ENCODE results near the gene PKP4. TPM values are rescaled to one million over a fixed set of nuclear protein-coding genes. Genes with fewer than 3 reads are reported as not detected.
"Not testable (repeated sequence)": the region's sequence is repeated elsewhere in the genome, so short reads cannot be mapped to it uniquely, and the experiment has no call there.

Gene PKP4
- total and polyA plus RNA-seq, 2 donors from 2014 or later, result 120 to 243 TPM

DNA sequence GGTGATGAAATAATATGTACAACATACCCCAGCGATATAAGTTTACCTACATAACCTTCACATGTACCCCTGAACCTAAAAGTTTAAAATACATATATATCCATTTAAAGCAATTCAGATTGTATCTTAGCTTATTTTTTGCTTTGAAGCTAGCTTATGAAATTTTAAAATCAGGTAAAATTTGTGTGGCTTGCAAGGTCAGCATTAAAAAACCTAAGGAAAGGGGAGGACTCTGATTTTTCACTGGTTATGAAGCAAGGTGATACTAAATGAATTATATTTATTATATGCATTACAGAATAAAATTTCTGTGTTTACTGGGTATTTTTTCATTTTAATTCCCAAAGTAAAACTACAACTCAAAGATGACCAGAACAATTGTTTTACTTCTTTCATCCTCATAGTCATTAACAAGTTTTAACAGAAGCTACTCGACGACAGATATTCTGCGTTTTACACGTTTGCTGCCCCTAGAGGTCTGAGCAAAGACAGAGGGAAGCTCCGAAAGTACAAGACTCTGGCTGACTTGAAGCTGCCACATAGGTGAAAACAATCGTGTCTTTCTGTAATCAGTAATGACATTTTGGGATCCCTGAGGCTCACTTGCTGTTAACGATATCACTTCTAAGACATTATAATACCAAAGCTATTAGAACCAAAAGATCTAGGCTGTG lies 17.1 kb downstream of the PKP4 start:
- peaks cover 0 to 8% (median 4%) of the 10 kb centered on the region in 3 donors for H3K4me1 ChIP-seq (ENCODE audit: control insufficient read depth in 2 of 3, insufficient read depth in 2 of 3, low read depth in 1 of 3, low read length in 3 of 3)
- H3K4me3 ChIP-seq (ENCODE audit: low read length in 3 of 3), result no peak overlapping the region
- DNase-seq, result no peak
- peaks cover 0 to 2% (median 0%) of the 10 kb centered on the region in 3 donors for H3K9me3 ChIP-seq (ENCODE audit: control insufficient read depth in 2 of 3, insufficient read depth in 1 of 3, low read length in 3 of 3)
- H3K9ac ChIP-seq (ENCODE audit: low read length in 3 of 3), result no peak overlapping the region
- intact Hi-C loops (cut with DNase I), result no loop called here
- peaks cover 0 to 13% (median 4%) of the 10 kb centered on the region in 3 donors for H3K36me3 ChIP-seq (ENCODE audit: control insufficient read depth in 2 of 3, insufficient read depth in 3 of 3, low read length in 3 of 3)
- no peak overlapping the region for H3K27ac ChIP-seq (ENCODE audit: low read depth in 2 of 2, low read length in 2 of 2)
- TF ChIP-seq, protein P1, sequence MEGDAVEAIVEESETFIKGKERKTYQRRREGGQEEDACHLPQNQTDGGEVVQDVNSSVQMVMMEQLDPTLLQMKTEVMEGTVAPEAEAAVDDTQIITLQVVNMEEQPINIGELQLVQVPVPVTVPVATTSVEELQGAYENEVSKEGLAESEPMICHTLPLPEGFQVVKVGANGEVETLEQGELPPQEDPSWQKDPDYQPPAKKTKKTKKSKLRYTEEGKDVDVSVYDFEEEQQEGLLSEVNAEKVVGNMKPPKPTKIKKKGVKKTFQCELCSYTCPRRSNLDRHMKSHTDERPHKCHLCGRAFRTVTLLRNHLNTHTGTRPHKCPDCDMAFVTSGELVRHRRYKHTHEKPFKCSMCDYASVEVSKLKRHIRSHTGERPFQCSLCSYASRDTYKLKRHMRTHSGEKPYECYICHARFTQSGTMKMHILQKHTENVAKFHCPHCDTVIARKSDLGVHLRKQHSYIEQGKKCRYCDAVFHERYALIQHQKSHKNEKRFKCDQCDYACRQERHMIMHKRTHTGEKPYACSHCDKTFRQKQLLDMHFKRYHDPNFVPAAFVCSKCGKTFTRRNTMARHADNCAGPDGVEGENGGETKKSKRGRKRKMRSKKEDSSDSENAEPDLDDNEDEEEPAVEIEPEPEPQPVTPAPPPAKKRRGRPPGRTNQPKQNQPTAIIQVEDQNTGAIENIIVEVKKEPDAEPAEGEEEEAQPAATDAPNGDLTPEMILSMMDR (IDR thresholded peaks at IDR 0.05; ENCODE audit: borderline replicate concordance, extremely low read depth, insufficient read depth), result no peak
- no peaks in the 10 kb centered on the region for H3K27me3 ChIP-seq (ENCODE audit: control insufficient read depth, insufficient read depth, low read length)
- FAIRE-seq, result no peak

DNA sequence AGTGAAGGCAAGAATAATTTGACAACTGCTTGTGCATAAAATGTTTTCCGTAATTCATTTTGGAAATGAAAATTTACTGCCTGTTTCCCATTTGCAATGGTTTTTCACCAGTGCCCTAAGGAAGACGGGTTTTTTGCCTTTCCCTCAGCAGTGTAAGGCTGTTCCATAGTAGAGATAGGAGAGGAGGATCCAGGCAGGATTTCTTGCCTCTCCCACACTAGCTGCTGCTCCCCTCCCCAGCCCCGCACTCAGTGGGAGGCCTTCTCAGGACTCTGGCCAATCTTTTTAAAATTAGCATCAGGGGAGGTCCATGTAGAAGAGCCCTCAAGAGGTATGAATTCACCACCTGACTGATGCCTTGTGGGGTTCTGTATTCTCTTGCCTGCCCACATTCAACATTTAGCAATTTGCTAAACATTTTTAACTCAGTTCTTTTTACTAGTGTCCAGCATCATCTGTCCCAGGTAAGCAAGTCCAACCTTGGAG lies 17.8 kb downstream of the PKP4 start:
- H3K4me3 ChIP-seq (ENCODE audit: low read length in 3 of 3); DNase-seq; H3K4me1 ChIP-seq (ENCODE audit: control insufficient read depth in 2 of 3, insufficient read depth in 2 of 3, low read depth in 1 of 3, low read length in 3 of 3); FAIRE-seq; H3K9ac ChIP-seq (ENCODE audit: low read length in 3 of 3); H3K27me3 ChIP-seq (ENCODE audit: control insufficient read depth, insufficient read depth, low read length); intact Hi-C loops (cut with DNase I); H3K27ac ChIP-seq (ENCODE audit: low read depth in 2 of 2, low read length in 2 of 2); H3K9me3 ChIP-seq (ENCODE audit: control insufficient read depth in 2 of 3, insufficient read depth in 1 of 3, low read length in 3 of 3): not testable (repeated sequence)
- peaks cover 0 to 13% (median 4%) of the 10 kb centered on the region in 3 donors for H3K36me3 ChIP-seq (ENCODE audit: control insufficient read depth in 2 of 3, insufficient read depth in 3 of 3, low read length in 3 of 3)

GRCh38 chr2:158477202-158477601 lies 20.4 kb downstream of the PKP4 start:
- FAIRE-seq (no peak), DNase-seq (no peak)
- Histone ChIP-seq H3K27me3 (ENCODE audit: control insufficient read depth, insufficient read depth, low read length) (no peaks in the 10 kb centered on the region), H3K9me3 (ENCODE audit: control insufficient read depth in 2 of 3, insufficient read depth in 1 of 3, low read length in 3 of 3) (peaks cover 0 to 2% (median 0%) of the 10 kb centered on the region in 3 donors), H3K27ac (ENCODE audit: low read depth in 2 of 2, low read length in 2 of 2) (peak overlapping the region in 1 of 2 donors; percentile 15), H3K4me3 (ENCODE audit: low read length in 3 of 3) (no peak overlapping the region), H3K9ac (ENCODE audit: low read length in 3 of 3) (no peak overlapping the region), H3K4me1 (ENCODE audit: control insufficient read depth in 2 of 3, insufficient read depth in 2 of 3, low read depth in 1 of 3, low read length in 3 of 3) (peaks cover 0 to 8% (median 6%) of the 10 kb centered on the region in 3 donors), H3K36me3 (ENCODE audit: control insufficient read depth in 2 of 3, insufficient read depth in 3 of 3, low read length in 3 of 3) (peaks cover 0 to 8% (median 2%) of the 10 kb centered on the region in 3 donors)
- intact Hi-C loops (cut with DNase I), result no loop called here
- TF ChIP-seq, protein P1 (IDR thresholded peaks at IDR 0.05; ENCODE audit: borderline replicate concordance, extremely low read depth, insufficient read depth), result no peak

- Histone ChIP-seq H3K36me3 (ENCODE audit: control insufficient read depth in 2 of 3, insufficient read depth in 3 of 3, low read length in 3 of 3) (peaks cover 0 to 8% (median 2%) of the 10 kb centered on the region in 3 donors), H3K27me3 (ENCODE audit: control insufficient read depth, insufficient read depth, low read length) (no peaks in the 10 kb centered on the region), H3K27ac (ENCODE audit: low read depth in 2 of 2, low read length in 2 of 2) (no peak overlapping the region), H3K9ac (ENCODE audit: low read length in 3 of 3) (no peak overlapping the region), H3K9me3 (ENCODE audit: control insufficient read depth in 2 of 3, insufficient read depth in 1 of 3, low read length in 3 of 3) (no peaks in the 10 kb centered on the region), H3K4me1 (ENCODE audit: control insufficient read depth in 2 of 3, insufficient read depth in 2 of 3, low read depth in 1 of 3, low read length in 3 of 3) (peaks cover 0 to 8% (median 6%) of the 10 kb centered on the region in 3 donors), H3K4me3 (ENCODE audit: low read length in 3 of 3) (no peak overlapping the region)
- FAIRE-seq (no peak), DNase-seq (no peak)
- TF ChIP-seq, protein P1 (IDR thresholded peaks at IDR 0.05; ENCODE audit: borderline replicate concordance, extremely low read depth, insufficient read depth), result no peak
- intact Hi-C loops (cut with DNase I), result no loop called here
These were observed 21.5 kb downstream of the PKP4 start for GRCh38 chr2:158478237-158478636.
